GM20431 (cell line): ENCODE results near the gene PLCH1.

Experiments used
- in situ Hi-C: fragments of 300-500 bp; cut with MseI, MboI; formaldehyde crosslinking; loops from one replicate; pipeline ENCODE4 v1.15.0; 2020; ENCODE audit warnings: low sequenced_read_pairs; ENCODE audit not compliant: unreplicated experiment

PLCH1 gene

GRCh38 chr3:155372281-155372680, 372.6 kb downstream of the PLCH1 start:
- in situ Hi-C loops, result loop anchor here (25.0 kb wide), 1 partner anchor 315 kb away; no protein-coding TSS in a partner anchor

GRCh38 chr3:155370764-155371503, 373.9 kb downstream of the PLCH1 start:
- in situ Hi-C loops, result loop anchor here (25.0 kb wide), 1 partner anchor 316 kb away; no protein-coding TSS in a partner anchor

- in situ Hi-C loops, result loop anchor here (25.0 kb wide), 1 partner anchor 317 kb away; no protein-coding TSS in a partner anchor
These were observed 374.7 kb downstream of the PLCH1 start for GRCh38 chr3:155370198-155370597.

GRCh38 chr3:155369735-155370134, 375.1 kb downstream of the PLCH1 start:
- in situ Hi-C loops, result loop anchor here (25.0 kb wide), 1 partner anchor 318 kb away; no protein-coding TSS in a partner anchor

GRCh38 chr3:155369244-155369643, 375.6 kb downstream of the PLCH1 start:
- in situ Hi-C loops, result loop anchor here (25.0 kb wide), 1 partner anchor 318 kb away; no protein-coding TSS in a partner anchor

GRCh38 chr3:155368786-155369185, 376.1 kb downstream of the PLCH1 start:
- in situ Hi-C loops, result loop anchor here (25.0 kb wide), 1 partner anchor 319 kb away; no protein-coding TSS in a partner anchor

- in situ Hi-C loops, result loop anchor here (25.0 kb wide), 1 partner anchor 320 kb away; no protein-coding TSS in a partner anchor
These were observed 377.4 kb downstream of the PLCH1 start for GRCh38 chr3:155367506-155367905.

- in situ Hi-C loops, result loop anchor here (25.0 kb wide), 1 partner anchor 322 kb away; no protein-coding TSS in a partner anchor
These were observed 379.6 kb downstream of the PLCH1 start for GRCh38 chr3:155365178-155365783.

GRCh38 chr3:155364492-155364891, 380.4 kb downstream of the PLCH1 start:
- in situ Hi-C loops, result loop anchor here (25.0 kb wide), 1 partner anchor 323 kb away; no protein-coding TSS in a partner anchor

- in situ Hi-C loops, result loop anchor here (25.0 kb wide), 1 partner anchor 324 kb away; no protein-coding TSS in a partner anchor
These were observed 381.2 kb downstream of the PLCH1 start for GRCh38 chr3:155363690-155364070.

- in situ Hi-C loops, result loop anchor here (25.0 kb wide), 1 partner anchor 324 kb away; no protein-coding TSS in a partner anchor
These were observed 381.8 kb downstream of the PLCH1 start for GRCh38 chr3:155362808-155363689.

GRCh38 chr3:155360281-155360680, 384.6 kb downstream of the PLCH1 start:
- in situ Hi-C loops, result loop anchor here (25.0 kb wide), 1 partner anchor 327 kb away; no protein-coding TSS in a partner anchor

- in situ Hi-C loops, result loop anchor here (25.0 kb wide), 1 partner anchor 331 kb away; no protein-coding TSS in a partner anchor
These were observed 388.1 kb downstream of the PLCH1 start for GRCh38 chr3:155356594-155357370.

GRCh38 chr3:155354658-155355057, 390.2 kb downstream of the PLCH1 start:
- in situ Hi-C loops, result loop anchor here (25.0 kb wide), 1 partner anchor 333 kb away; no protein-coding TSS in a partner anchor

- in situ Hi-C loops, result loop anchor here (25.0 kb wide), 1 partner anchor 334 kb away; no protein-coding TSS in a partner anchor
These were observed 391.9 kb downstream of the PLCH1 start for GRCh38 chr3:155352900-155353490.

- in situ Hi-C loops, result loop anchor here (25.0 kb wide), 1 partner anchor 337 kb away; no protein-coding TSS in a partner anchor
These were observed 394.3 kb downstream of the PLCH1 start for GRCh38 chr3:155350571-155350970.

- in situ Hi-C loops, result no loop called here
These were observed 397.0 kb downstream of the PLCH1 start for GRCh38 chr3:155347901-155348300.

- in situ Hi-C loops, result no loop called here
These were observed 402.5 kb downstream of the PLCH1 start for GRCh38 chr3:155342344-155342743.
